Middle frontal gyrus (tissue), 1 donor: Measurements from ENCODE around the gene ITGB7.
A peak's percentile ranks its signal among the peaks of the same experiment; 100 is the strongest.

Experiments
- DNase-seq: peaks from one replicate; pipeline ENCODE4 v3.0.0-alpha.2; 2015; ENCODE audit warnings: low spot score; ENCODE audit errors: extremely low spot score

ITGB7 gene

DNA sequence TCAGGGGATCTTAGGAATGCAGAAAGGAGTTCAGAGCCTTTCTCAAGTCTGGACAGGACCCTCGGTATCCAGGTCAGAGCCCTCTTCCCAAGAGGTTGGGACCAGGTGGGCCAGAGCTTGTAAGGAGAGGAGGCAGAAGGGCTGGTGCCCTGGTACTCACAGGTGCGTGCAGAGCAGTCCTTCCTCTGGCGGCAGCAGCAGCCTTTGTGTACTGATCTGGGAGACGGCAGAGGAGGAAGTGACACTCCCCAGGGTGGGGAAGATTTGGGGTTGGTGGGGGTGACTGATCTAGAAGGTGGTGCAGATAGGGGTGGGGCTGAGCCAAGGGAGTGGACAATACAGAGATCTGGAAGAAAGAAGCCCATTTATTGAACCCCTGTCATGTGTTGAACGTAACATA is at the start of gene ITGB7:
ITGB7 (minus strand) TSS at position 210 of the 400 bp plus-strand sequence. CDS start 6,808 bp downstream, outside the sequence.
- DNase-seq, result no peak

DNA sequence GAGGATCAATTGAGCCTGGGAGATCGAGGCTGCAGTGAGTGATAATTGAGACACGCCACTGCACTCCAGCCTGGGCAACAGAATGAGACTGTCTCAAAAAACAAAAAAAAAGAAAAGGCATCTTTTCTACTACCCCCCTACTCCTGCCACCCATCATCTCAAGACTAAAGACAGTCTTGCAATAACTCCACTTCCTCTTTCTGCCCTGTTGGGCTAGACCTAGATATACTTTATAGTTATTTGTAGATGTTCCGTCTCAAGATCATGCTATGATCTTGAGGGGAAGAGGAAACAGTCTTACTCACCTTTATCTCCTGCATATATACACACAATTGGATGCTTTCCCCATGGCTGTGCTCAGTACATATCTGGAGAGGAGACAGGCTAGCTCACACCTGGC is 48.9 kb upstream of the ITGB7 start:
- DNase-seq, result no peak

- no peak for DNase-seq
Measured at GRCh38 chr12:53254816-53255545, 47.9 kb upstream of the ITGB7 start.

- no peak for DNase-seq
Measured at GRCh38 chr12:53253298-53253697, 46.2 kb upstream of the ITGB7 start.

DNA sequence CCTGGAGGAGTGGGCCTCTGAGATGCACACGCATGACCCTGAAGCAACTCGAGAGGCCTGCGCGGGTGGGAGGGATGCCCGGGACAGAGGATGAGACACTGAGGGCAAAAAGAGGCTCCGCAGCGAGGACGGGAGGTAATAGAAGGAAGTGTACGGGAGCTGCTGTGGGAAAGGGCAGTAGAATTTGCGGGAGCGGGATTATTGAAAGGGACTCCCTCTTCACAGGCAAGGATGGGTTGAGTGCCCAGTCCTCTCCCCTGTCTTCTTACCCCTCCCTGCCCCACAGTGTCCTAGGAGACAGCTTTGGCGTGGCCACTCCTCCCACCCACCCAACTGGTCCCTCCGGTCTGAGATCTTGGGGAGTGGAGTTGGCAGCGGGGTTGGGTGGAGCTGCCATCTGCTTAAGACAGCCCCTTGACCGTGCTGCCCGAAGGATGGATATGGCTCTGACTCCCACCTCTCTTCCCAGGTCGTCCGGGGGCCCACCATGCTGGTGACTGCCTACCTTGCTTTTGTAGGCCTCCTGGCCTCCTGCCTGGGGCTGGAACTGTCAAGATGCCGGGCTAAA is 45.4 kb upstream of the ITGB7 start:
- no peak for DNase-seq

- DNase-seq, result peak; percentile 51
Measured at GRCh38 chr12:53251477-53252348, 44.7 kb upstream of the ITGB7 start.

- no peak for DNase-seq
Measured at GRCh38 chr12:53245286-53245685, 38.2 kb upstream of the ITGB7 start.

GRCh38 chr12:53244337-53244736 is 37.3 kb upstream of the ITGB7 start:
- DNase-seq, result no peak

GRCh38 chr12:53241623-53242412 is 34.8 kb upstream of the ITGB7 start:
- no peak for DNase-seq

GRCh38 chr12:53239643-53240258 is 32.7 kb upstream of the ITGB7 start:
- no peak for DNase-seq

DNA sequence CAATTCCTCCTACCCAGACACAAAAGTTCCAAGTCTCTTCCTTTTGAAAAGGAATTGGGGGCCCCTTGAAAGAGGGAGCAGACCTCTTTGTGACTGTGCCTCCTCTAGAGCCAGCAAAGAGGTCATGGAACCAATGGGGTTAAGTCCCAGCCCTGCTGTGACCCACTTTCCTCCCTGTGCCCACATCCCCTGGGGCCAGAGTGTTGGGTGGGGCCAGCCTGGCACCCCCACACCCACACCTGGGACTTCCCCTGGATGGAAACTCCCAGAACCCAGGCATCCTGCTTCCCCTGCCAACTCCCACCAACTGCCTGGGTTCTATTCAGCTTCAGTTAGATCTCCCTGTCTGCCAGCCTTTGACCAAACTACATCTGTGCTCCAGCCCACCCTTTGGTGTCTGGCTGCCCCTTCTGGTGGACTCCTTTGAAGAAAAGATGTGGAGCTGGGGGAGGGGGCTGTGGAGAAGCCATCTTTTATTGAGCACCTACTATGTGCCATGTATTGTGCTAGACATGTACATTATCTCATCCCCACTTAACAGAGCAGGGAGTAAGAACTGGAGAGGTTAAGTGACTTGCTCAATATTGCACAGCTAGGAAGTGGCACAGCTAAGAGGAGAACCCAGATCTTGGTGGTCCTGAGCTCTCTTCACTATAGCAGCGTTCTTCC is 29.5 kb upstream of the ITGB7 start:
- DNase-seq, result no peak

GRCh38 chr12:53235742-53236442 is 28.8 kb upstream of the ITGB7 start:
- no peak for DNase-seq

DNA sequence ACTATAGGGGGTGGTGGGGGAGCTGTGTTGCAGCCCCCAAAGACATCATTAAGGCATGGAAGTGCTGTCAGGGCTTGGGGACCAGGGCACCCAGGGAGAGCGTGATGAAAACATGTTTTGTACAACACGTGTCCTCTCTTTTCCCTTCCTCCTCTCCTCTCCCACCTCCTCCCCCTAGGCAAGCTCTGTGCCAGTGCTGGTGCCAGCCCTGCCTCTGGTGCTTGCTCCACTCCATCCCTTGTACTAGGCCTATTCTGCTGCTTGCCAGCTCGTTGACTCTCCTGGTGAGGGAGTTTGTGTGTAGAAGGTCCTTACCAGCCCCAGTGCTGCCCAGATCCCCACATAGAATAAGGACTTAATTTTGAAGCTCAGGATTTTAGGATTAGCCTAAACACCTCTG is 28.1 kb upstream of the ITGB7 start:
- no peak for DNase-seq

DNA sequence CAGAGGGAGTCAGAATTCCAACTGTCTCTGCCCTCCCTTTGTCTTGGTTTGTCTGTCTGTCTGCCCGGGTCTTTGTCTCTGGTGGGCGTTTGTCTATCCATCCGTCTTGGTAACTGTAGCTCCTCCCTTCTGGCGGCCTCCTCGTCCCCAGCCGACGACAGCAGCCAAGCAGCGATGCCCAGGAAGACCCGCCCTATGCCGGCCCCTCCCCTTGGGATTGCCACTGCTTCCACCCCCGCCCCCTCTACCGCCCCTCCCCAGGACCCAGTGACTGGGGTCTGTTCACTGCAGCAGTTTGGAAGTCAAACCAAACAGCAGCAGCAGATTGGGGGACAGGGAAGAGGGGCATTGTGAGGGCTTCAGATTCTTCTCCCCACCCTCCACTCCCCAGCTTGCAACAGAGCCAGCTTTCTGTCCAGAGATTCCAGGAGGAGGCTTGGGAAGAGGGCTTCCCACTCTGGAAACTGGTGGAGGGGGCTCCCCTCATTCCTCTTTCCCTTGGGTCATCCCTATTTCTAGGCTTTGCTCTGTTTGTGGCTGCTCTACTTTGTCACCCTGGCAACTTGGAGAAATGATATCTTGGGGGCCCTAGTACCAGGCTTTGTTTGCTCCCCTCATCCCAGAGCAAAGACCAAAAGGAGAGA is 27.3 kb upstream of the ITGB7 start:
- no peak for DNase-seq

GRCh38 chr12:53233671-53234121 is 26.6 kb upstream of the ITGB7 start:
- no peak for DNase-seq

DNA sequence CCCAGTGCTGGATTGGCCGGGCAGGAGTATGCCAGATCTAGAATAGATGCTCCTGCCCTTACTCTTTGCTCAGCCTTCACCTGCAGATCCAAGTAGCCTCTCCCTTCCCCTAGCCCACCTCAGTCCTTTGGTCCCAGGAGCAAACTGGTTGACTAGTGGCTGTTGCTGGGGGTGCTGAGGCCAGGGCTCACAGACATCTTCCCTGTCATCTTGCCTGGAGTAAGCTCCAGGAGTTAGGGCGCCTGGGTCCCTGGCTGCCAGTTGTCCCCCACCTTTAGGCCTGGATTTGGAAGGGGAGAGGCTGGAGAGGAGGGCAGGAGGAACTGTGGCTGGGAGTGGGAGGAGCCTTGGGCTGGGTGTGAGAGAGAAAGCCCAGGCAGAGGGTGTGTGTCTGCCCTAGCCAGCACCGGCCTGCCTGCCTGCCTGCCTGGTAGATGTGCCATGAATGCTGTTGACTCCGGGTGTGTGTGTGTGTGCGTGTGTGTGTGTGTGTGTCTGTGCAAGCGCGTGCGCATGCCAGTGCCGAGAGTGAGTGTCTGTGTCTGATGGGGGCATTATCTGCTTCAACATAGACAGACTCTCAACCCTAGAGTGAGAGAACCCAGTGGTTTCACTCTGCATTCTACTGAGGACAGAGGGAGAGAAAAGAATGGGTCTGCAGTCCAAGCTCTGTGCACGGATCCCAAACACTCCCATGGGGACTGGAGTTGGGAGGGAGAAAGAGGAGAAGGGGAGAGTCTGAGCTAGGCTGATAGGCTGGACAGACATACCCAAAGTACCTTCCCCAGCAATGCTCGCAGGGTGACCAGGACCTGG is 25.8 kb upstream of the ITGB7 start:
- no peak for DNase-seq

DNA sequence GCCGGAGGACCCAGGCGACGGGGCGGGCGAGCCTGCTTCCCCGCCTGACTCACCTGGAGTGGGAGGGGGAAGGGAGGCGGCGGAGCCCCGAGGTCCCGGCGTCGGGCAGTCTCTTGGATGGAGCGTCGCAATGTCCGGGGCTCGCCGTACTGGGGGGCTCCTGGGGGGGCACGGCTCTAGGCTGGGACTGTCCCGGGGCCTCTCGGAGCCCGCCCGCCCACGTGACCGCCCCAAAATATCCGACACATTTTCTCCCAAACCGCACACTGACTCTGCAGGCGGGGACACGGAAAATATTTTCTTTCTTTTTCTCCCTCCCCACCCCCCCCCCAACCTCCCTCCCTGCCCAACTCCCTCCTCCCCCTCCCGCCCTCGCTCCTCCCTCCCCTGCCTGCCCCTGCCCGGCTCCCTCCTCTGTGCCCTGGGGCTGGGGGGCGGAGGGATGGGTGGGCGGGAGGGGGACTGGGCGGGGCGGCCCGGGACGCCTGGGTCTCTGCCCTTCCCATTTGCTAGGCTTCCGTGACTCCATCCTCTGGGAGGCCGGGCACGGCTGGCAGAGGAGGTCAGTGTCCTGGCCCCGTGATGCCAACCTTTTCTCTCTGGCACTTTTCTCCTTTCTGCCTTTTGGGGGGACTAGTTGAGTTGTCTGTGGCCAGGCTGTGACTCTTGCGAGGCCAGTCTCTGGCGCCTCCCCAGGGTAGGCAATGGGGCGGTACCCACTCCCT is 25.0 kb upstream of the ITGB7 start, which contains the start of gene RARG:
RARG (minus strand) TSS at position 289 of the 725 bp plus-strand sequence. CDS start 4,664 bp downstream, outside the sequence.
- no peak for DNase-seq

DNA sequence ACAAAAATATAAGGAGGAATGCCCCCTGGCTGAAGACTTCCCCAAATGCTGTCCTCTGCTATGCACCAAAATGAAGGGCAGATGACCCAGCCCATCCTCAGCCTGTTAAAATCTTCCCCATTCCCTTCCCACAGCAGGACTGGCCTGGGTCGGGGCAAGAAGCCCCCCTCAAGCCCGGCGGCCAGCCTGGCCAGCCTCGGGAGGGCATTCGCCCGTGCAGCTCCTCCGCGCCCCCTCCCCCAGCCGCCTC is 24.5 kb upstream of the ITGB7 start:
- no peak for DNase-seq
